HG03159 (cell line): Measurements from ENCODE around the gene PDLIM1.

Experiments used
- ATAC-seq: cut with Tn5 transposase; IDR thresholded peaks from one replicate; pipeline ENCODE4 v1.9.1; 2021; ENCODE audit warnings: mild to moderate bottlenecking, moderate library complexity; ENCODE audit not compliant: unreplicated experiment

The PDLIM1 gene

DNA sequence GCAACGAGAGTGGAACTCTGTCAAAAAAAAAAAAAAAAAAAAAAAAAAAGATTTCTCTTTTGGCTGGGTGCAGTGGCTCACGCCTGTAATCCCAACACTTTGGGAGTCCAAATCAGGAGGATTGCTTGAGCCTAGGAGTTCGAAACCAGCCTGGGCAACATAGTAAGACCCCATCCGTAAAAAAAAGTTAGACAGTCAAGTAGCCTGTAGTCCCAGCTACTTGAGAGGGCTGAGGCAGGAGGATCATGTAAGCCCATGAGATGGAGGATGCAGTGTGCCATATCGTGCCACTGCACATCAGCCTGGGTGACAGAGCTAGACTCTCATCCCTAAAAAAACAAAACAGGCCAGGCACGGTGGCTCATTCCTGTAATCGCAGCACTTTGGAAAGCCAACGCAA lies 25.2 kb downstream of the PDLIM1 start:
- ATAC-seq = no peak

DNA sequence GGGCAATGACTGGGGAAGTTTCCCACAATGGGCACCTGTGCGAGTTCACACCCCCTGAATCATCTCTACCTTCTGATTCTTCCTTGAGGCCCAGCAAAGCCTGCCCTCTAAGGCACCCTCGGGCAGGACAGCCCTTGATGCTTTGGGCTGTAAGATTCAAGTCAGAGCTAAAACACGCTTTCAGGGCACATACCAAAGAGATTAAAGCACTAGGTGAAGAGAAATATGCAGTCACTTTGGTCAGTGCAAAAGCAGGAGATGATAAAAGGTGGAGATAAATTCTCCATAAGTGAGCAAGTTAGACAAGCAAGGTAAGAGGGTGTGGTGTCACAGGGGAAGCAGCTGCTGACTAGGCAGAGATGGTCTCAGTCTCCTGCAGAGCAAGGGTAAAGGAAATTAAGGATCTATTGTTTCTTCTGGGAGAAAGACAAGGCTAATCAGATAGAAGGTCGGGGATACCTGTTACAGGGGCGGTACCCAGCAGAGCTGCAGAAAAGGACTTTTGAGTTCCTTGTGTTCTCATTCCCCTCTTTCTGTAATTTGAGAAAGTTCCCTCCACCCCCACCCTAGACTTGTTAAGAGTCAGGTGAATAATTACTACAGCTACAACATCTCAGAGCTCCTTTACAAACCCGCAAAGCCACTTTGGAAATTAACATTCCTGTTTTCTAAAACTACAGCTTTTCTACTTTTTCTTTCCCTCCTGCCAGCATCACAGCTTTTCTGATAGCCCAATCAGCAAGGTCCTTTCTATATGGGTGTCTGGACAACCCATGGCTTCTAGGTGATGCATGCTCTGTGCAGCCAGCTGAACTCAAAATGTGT lies 26.4 kb downstream of the PDLIM1 start:
- ATAC-seq = no peak

DNA sequence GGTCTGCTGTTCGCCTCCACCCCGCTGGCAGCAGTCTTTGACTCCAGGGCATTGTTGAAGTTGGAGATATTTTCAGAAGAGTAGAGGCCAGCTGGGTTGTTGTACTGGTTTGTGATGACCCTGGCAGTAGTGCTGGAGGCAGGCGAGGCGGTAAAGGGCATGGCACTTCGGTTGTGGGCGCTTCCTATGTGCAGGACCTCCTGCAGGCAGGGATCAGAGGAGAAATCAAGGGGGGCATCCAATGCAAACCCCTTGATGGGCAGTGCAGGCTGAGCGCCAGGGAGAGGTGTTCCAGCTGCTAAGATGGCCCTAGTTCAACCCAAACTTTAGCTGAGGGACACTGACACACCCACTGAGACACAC lies 27.0 kb downstream of the PDLIM1 start:
- ATAC-seq = no peak

DNA sequence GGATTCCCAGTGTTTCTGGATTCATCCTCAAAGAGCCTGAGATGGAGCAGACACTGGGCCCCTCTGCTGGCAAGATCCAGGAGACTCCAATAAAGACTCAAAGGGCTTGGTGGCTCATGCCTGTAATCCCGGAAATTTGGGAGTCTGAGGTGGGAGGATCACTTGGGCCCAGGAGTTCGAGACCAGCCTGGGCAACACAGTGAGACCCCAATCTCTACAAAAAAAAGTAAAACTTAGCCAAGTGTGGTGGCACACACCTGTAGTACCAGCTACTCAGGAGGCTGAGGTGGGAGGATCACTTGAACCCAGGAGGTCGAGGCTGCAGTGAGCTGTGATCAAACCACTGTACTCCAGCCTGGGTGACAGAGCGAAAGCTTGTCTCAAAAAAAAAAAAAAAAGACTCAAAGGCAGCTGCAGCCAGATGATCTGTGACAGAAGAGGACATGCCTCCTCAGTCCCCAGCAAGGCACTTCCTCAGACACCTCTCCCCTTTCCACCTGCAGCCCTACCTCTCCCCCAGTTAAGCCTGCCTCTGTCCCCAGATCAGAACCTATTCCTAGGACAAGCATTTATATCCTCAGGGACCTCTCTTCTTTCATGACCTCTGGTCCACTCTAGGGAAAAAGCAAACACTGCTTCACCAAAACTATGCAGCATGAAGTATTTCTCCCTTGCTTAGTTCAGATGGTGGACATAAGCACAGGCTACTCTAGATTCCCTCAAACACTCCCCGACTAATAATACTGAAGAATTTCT lies 27.9 kb downstream of the PDLIM1 start:
- ATAC-seq = no peak

- ATAC-seq = no peak
Measured at GRCh38 chr10:95261926-95262325, 28.9 kb downstream of the PDLIM1 start.

DNA sequence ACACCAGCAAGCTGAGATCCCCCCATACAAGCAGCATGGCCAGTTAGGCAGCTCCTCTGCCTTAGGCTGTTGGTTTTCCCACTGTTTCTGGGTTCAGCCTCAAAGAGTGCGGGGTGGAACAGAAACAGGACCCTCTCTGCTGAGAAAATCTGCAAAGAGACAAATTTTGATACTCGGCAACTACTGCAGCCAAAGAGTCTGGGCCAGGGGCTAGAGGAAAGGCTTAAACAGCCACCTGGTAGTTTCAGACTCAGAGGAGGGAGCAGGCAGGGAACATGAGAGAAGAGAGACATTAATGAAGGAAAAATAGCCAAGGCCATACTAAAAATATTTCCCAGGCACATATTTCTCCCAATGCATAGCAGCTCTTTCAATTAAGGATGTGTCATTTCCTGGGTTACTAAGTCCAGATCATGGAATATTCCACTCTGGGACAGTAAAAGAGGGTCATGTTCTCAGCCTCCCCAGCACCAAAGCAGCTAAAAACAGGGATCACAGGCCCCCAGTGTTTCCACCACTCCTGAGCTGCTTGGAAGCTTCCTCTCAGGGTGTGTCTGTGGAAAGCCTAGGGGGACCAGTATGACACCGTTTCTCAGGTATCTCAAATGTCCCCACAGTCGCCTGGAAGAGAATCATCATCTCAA lies 29.8 kb downstream of the PDLIM1 start:
- no peak for ATAC-seq

GRCh38 chr10:95260397-95260881 lies 30.4 kb downstream of the PDLIM1 start:
- no peak for ATAC-seq

- ATAC-seq = no peak
Measured at GRCh38 chr10:95257849-95258248, 33.0 kb downstream of the PDLIM1 start.

GRCh38 chr10:95256268-95256667 lies 34.5 kb downstream of the PDLIM1 start:
- no peak for ATAC-seq

DNA sequence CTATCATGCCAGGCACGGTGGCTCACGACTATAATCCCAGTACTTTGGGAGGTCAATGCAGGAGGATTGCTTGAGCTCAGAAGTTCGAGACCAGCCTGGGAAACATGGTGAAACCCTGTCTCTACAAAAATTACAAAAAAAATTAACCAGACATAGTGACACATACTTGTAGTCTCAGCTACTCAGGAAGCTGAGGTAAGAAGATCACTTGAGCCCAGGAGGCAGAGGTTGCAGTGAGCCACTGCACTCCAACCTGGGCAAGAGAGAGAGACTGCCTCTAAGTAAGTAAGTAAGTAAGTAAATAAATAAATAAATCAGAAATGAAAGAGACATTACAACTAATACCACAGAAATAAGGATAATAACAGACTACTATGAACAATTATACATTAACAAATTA lies 36.2 kb downstream of the PDLIM1 start:
- ATAC-seq = no peak

- no peak for ATAC-seq
Measured at GRCh38 chr10:95253686-95254085, 37.1 kb downstream of the PDLIM1 start.

DNA sequence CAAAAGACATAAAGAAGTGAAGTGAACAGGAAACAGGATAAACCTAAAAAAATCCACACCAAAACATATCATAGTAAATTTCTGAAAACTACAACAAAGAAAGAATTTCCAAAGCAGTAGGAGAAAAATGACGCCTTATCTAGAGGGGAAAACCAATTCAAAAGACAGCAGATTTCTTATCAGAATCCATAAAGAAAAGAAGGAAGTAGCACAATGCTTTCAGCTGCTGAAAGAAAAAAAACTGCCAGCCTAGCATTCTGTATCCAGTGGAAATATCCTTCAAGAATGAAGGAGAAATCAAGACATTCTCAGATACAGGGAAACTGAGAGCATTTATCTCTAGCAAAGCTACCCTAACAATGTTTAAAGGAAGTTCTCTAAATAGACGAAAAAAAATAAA lies 37.8 kb downstream of the PDLIM1 start:
- no peak for ATAC-seq

GRCh38 chr10:95250856-95251255 lies 39.9 kb downstream of the PDLIM1 start:
- ATAC-seq = no peak

GRCh38 chr10:95249467-95249866 lies 41.3 kb downstream of the PDLIM1 start:
- ATAC-seq = no peak

DNA sequence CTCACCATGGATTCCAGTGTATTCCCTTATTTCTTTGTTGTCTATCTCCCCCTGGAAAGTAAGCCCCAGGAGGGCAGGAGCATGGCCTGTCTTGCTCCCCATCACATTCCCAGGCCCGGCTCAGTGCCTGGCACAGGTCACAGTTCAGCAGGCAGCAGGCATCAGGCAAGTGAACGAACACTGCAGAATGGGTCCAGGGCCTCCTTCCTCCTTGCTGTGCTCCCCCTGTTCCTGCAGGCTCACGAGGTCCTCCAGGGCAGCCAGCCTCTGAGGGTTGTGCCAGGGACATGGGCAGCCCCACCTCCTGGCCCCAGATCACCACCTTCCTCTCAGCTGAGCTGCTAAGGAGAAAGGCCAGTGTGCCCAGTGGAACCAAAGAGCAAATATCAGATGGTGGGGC lies 41.8 kb downstream of the PDLIM1 start:
- no peak for ATAC-seq

DNA sequence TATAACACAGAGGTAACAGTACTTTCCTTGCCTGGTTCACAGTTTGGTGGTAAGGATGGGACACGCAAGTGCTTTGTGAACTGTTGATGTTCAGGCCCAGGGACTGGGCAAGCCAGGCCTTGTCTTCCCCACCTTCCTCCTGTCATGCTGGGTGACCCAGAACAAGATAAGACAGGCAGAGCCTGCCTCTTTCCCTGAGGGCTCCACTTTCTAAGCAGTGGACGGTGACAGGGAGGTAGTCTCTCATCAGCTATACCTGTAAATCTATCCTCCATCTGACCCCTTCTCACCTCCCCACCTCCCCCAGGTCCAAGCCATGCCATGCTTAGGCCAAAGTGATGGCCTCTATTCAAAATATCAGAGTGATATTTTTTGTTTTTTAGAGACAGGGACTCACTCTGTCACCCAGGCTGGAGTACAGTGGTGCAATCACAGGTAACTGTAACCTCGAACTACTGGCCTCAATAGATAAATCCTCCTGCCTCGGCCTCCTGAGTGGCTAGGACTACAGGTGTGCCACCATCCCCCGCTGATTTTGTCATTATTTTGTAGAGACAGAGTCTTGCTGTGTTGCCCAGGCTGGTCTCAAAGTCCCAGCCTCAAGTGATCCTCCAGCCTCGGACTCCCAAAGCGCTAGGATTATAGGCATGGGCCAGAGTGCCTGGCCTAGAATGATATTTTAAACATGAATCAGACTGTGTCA lies 42.8 kb downstream of the PDLIM1 start:
- ATAC-seq = no peak

GRCh38 chr10:95247200-95247880 lies 43.5 kb downstream of the PDLIM1 start:
- no peak for ATAC-seq

DNA sequence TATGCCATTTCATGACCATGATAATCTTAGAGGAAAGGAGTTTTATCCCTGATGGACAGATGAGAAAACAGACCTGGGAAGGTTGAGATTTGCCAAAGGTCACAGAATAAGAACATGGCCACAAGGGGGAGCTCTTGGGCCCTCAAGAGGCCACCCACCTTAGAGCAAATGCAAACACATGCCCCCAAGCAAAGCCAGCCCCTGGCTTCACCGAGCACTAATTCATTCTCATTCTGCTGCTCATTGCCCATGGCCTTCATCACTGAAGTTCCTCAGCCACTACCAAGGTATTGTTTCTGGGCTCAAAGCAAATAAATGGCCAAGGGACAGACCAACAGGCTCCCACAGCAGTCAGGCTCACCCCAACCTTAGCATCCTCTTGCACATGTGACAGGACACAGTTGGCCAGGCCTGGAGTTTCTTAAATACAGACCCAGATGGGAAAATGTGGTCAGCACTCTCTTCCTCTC lies 44.2 kb downstream of the PDLIM1 start:
- peak; percentile 34 for ATAC-seq

DNA sequence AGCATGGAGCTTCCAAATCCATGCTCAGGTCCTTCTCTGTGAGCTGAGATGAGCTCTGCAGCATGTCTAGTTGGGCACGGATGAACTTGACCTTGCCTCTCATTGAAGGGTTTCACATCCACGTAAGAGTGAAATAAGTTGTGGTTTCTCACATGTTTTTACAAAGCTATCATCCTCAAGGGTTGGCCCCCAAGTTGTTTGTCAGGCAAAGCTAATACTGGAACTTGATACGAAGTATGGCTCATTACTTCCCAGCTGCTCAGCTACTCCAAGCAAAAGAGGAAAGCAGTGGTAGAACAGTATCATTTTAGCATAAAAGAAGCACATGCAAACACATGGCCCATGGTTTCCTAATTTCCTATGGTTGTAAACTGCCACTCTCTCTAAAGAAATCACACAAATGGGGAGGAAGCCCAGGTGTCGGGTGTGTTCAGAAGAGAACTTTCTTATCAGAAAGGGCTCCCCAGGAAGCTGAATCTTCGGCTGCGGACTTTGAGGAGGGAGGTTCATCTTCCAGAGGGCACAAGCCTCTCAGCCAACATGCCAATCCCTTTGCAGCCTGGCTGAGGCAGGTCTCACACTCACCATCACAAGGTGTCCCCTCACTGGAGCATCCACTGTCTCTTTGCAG lies 45.3 kb downstream of the PDLIM1 start:
- ATAC-seq = peak; percentile 82

- no peak for ATAC-seq
Measured at GRCh38 chr10:95244152-95244551, 46.7 kb downstream of the PDLIM1 start.
